Adipocyte (in vitro differentiated cells): ENCODE results near the gene RRAD.
"Not testable (repeated sequence)": the region's sequence is repeated elsewhere in the genome, so short reads cannot be mapped to it uniquely, and the experiment has no call there.

Experiments used
- DNase-seq: peaks from one replicate; pipeline ENCODE4 v3.0.0-alpha.2; 2015; ENCODE audit warnings: low read depth
- H3K27me3 ChIP-seq: replicated peaks from 2 replicates; pipeline ENCODE4 v1.7.0; 2013; ENCODE audit warnings: mild to moderate bottlenecking, low read length, moderate library complexity; ENCODE audit not compliant: control insufficient read depth, insufficient read depth
- H3K36me3 ChIP-seq: 2 replicates; pipeline ENCODE4 v1.7.0; 2013; ENCODE audit warnings: low read length, mild to moderate bottlenecking, moderate library complexity; ENCODE audit not compliant: control insufficient read depth, insufficient read depth, severe bottlenecking
- H3K4me1 ChIP-seq: 2 replicates; pipeline ENCODE4 v1.7.0; 2013; ENCODE audit warnings: mild to moderate bottlenecking, low read length, moderate library complexity; ENCODE audit not compliant: control insufficient read depth, insufficient read depth
- H3K4me3 ChIP-seq: 2 replicates; pipeline ENCODE4 v1.7.0; 2013; ENCODE audit warnings: mild to moderate bottlenecking, low read length, moderate library complexity
- H3K9ac ChIP-seq: 2 replicates; pipeline ENCODE4 v1.7.0; 2013; ENCODE audit warnings: mild to moderate bottlenecking, low read length, moderate library complexity
- H3K9me3 ChIP-seq: 2 replicates; pipeline ENCODE4 v1.7.0; 2013; ENCODE audit warnings: mild to moderate bottlenecking, low read length, moderate library complexity; ENCODE audit not compliant: control insufficient read depth

RRAD gene

GRCh38 chr16:66939366-66939765, 14.0 kb upstream of the RRAD start:
- no peak overlapping the region for H3K9ac ChIP-seq
- peaks cover 56% of the 10 kb centered on the region for H3K36me3 ChIP-seq
- H3K4me1 ChIP-seq: peaks cover 16% of the 10 kb centered on the region
- DNase-seq: no peak
- H3K27me3 ChIP-seq: no peaks in the 10 kb centered on the region
- no peak overlapping the region for H3K4me3 ChIP-seq
- H3K9me3 ChIP-seq: no peaks in the 10 kb centered on the region

GRCh38 chr16:66937725-66938337, 12.5 kb upstream of the RRAD start:
- Histone ChIP-seq H3K27me3 (no peaks in the 10 kb centered on the region), H3K36me3 (peaks cover 43% of the 10 kb centered on the region), H3K9ac (no peak overlapping the region), H3K4me1 (peaks cover 24% of the 10 kb centered on the region), H3K4me3 (no peak overlapping the region), H3K9me3 (no peaks in the 10 kb centered on the region)
- no peak for DNase-seq

GRCh38 chr16:66936889-66937554, 11.7 kb upstream of the RRAD start:
- H3K36me3 ChIP-seq: peaks cover 35% of the 10 kb centered on the region
- H3K4me3 ChIP-seq: peak overlapping the region; percentile 100
- DNase-seq: no peak
- no peaks in the 10 kb centered on the region for H3K9me3 ChIP-seq
- H3K9ac ChIP-seq: no peak overlapping the region
- H3K27me3 ChIP-seq: no peaks in the 10 kb centered on the region
- peaks cover 24% of the 10 kb centered on the region for H3K4me1 ChIP-seq

GRCh38 chr16:66936462-66936861, 11.1 kb upstream of the RRAD start:
- peak overlapping the region; percentile 100 for H3K4me3 ChIP-seq
- H3K36me3 ChIP-seq: peaks cover 29% of the 10 kb centered on the region
- DNase-seq: no peak
- no peaks in the 10 kb centered on the region for H3K27me3 ChIP-seq
- no peaks in the 10 kb centered on the region for H3K9me3 ChIP-seq
- peak overlapping the region; percentile 100 for H3K9ac ChIP-seq
- H3K4me1 ChIP-seq: peaks cover 24% of the 10 kb centered on the region

- Histone ChIP-seq H3K9ac (peak within 1 kb of the TSS; percentile 100), H3K4me3 (peak within 1 kb of the TSS; percentile 100), H3K27me3 (no peaks in the 10 kb centered on the region), H3K4me1 (peaks cover 26% of the 10 kb centered on the region), H3K36me3 (peaks cover 19% of the 10 kb centered on the region), H3K9me3 (no peaks in the 10 kb centered on the region)
- peak; percentile 70 for DNase-seq
These were observed 10.1 kb upstream of the RRAD start, which contains the start of gene CES2 for GRCh38 chr16:66935314-66936011. Gene CES2, plus strand, starts transcription at chr16:66935516. Its CDS starts 120 bp downstream, at chr16:66935636.

GRCh38 chr16:66934839-66935313, 9.5 kb upstream of the RRAD start:
- not testable (repeated sequence) for DNase-seq

GRCh38 chr16:66934138-66934838, 9.0 kb upstream of the RRAD start, which contains the start of gene CIAO2B:
Gene CIAO2B, minus strand, starts transcription at chr16:66934402. Its CDS starts 38 bp downstream, at chr16:66934364.
- Histone ChIP-seq H3K9me3 (no peaks in the 10 kb centered on the region), H3K4me3 (peak within 1 kb of the TSS; percentile 100), H3K4me1 (peaks cover 30% of the 10 kb centered on the region), H3K9ac (peak within 1 kb of the TSS; percentile 100), H3K36me3 (peaks cover 14% of the 10 kb centered on the region), H3K27me3 (no peaks in the 10 kb centered on the region)
- DNase-seq: peak; percentile 95

More at GRCh38 chr16:66934839-66935313, 9.5 kb upstream of the RRAD start:
- Histone ChIP-seq H3K9ac (peak overlapping the region; percentile 100), H3K36me3 (peaks cover 15% of the 10 kb centered on the region), H3K4me1 (peaks cover 30% of the 10 kb centered on the region), H3K4me3 (peak overlapping the region; percentile 100)
- H3K9me3 ChIP-seq, H3K27me3 ChIP-seq: not testable (repeated sequence)

- DNase-seq: no peak
- peaks cover 10% of the 10 kb centered on the region for H3K36me3 ChIP-seq
- peaks cover 30% of the 10 kb centered on the region for H3K4me1 ChIP-seq
- peak overlapping the region; percentile 100 for H3K9ac ChIP-seq
- no peaks in the 10 kb centered on the region for H3K27me3 ChIP-seq
- peak overlapping the region; percentile 100 for H3K4me3 ChIP-seq
- H3K9me3 ChIP-seq: no peaks in the 10 kb centered on the region
These were observed 8.4 kb upstream of the RRAD start for GRCh38 chr16:66933776-66934137.

- no peak overlapping the region for H3K4me3 ChIP-seq
These were observed 6.7 kb upstream of the RRAD start for GRCh38 chr16:66932076-66932475.

GRCh38 chr16:66931665-66932064, 6.3 kb upstream of the RRAD start:
- no peak for DNase-seq
- H3K9ac ChIP-seq: no peak overlapping the region
- no peaks in the 10 kb centered on the region for H3K9me3 ChIP-seq
- peaks cover 40% of the 10 kb centered on the region for H3K4me1 ChIP-seq
- no peaks in the 10 kb centered on the region for H3K27me3 ChIP-seq
- no peak overlapping the region for H3K4me3 ChIP-seq
- no peaks in the 10 kb centered on the region for H3K36me3 ChIP-seq

More at GRCh38 chr16:66932076-66932475, 6.7 kb upstream of the RRAD start:
- no peak for DNase-seq
- Histone ChIP-seq H3K9me3 (no peaks in the 10 kb centered on the region), H3K4me1 (peaks cover 39% of the 10 kb centered on the region), H3K36me3 (peaks cover 2% of the 10 kb centered on the region), H3K9ac (no peak overlapping the region), H3K27me3 (no peaks in the 10 kb centered on the region)

GRCh38 chr16:66930189-66930588, 4.9 kb upstream of the RRAD start:
- peaks cover 36% of the 10 kb centered on the region for H3K4me1 ChIP-seq
- DNase-seq: no peak
- H3K9ac ChIP-seq: no peak overlapping the region
- H3K4me3 ChIP-seq: no peak overlapping the region
- H3K27me3 ChIP-seq: no peaks in the 10 kb centered on the region
- no peaks in the 10 kb centered on the region for H3K9me3 ChIP-seq
- H3K36me3 ChIP-seq: no peaks in the 10 kb centered on the region
